Adrenal gland (tissue), 12 donors: ENCODE measurements around the gene CNTN4. TPM values are rescaled to one million over a fixed set of nuclear protein-coding genes. Genes with fewer than 3 reads are reported as not detected.

Experiments
- DNase-seq, 7 donors: peaks; one replicate each; pipeline ENCODE4 v3.0.0-alpha.2; 2019 to 2020
- H3K27ac ChIP-seq, 5 donors: fragments of 200-600 bp; sonication (generic) in 4 of 5; 1 replicate in 3 of 5; 2 replicates in 2 of 5; pipeline versions ENCODE4 v1.5.1 to v1.8.0; 2016 to 2020; ENCODE audit warnings: mild to moderate bottlenecking in 1 of 5
- H3K27me3 ChIP-seq: fragments of 200-600 bp; 2 replicates; pipeline ENCODE4 v1.8.0; 2021
- H3K36me3 ChIP-seq, 2 donors: fragments of 200-600 bp; replicated peaks in 1 of 2; 1 replicate in 1 of 2; 2 replicates in 1 of 2; pipeline versions ENCODE4 v1.5.1 to v1.8.0; 2018 to 2022
- H3K4me1 ChIP-seq, 2 donors: fragments of 200-600 bp; replicated peaks in 1 of 2; 1 replicate in 1 of 2; 2 replicates in 1 of 2; pipeline versions ENCODE4 v1.5.1 to v1.8.0; 2018 to 2021
- H3K4me3 ChIP-seq, 4 donors: fragments of 200-600 bp; sonication (generic) in 3 of 4; one replicate each; pipeline ENCODE4 v1.5.1; 2016 to 2018
- H3K9me3 ChIP-seq, 3 donors: fragments of 200-600 bp; sonication (generic) in 1 of 3; replicated peaks in 1 of 3; 1 replicate in 2 of 3; 2 replicates in 1 of 3; pipeline versions ENCODE4 v1.5.1 to v1.8.0; 2016 to 2021
- CTCF ChIP-seq, 6 experiments: fragments of 450-650 bp in 4 of 6; fragments of 200-600 bp in 2 of 6; sonication (generic) in 1 of 6; IDR thresholded peaks; 1 replicate in 5 of 6; 2 replicates in 1 of 6; pipeline versions ENCODE4 v1.5.1 to v1.8.0; 2016 to 2021; ENCODE audit warnings: antibody characterized with exemption in 6 of 6, mild to moderate bottlenecking in 2 of 6, moderate library complexity in 1 of 6
- POLR2A ChIP-seq, 2 donors: fragments of 450-650 bp; IDR thresholded peaks; one replicate each; pipeline ENCODE4 v1.6.1; 2017; ENCODE audit warnings: antibody characterized with exemption in 2 of 2, mild to moderate bottlenecking in 2 of 2, moderate library complexity in 1 of 2
- WGBS, 4 donors: extraction: QIAGEN DNeasy Blood & Tissue Kit in 2 of 4; methylation state at CpG; one replicate each; pipeline versions ENCODE4 v1.1.5 to v1.1.7; 2013 to 2017; 5-methylcytosine and 5-hydroxymethylcytosine counted together
- intact Hi-C, 2 donors: fragments of 100-400 bp; cut with DNase I; formaldehyde crosslinking; loops; one replicate each; pipeline versions ENCODE4 v1.14.1 to v1.15.0; 2022 to 2023
- polyA plus RNA-seq, 3 donors: library from polyadenylated mRNA; stranded (reverse); fragments of 200-250 nt in 2 of 3; fragments of 350-450 nt in 1 of 3; fragmentation: Illumina TruSeq in 1 of 3; extraction: RNeasy Lipid Tissue Mini Kit (QIAGEN cat#74804) in 1 of 3; gene quantifications; one replicate each; pipeline ENCODE4 v1.2.3, GENCODE V29; 2013 to 2014
- total RNA-seq, 9 donors: library from RNA; depleted of rRNA in 4 of 9; stranded (reverse); fragments of >200 nt in 4 of 9; fragments of 120-200 nt in 1 of 9; fragmentation: NEBNext Ultra II Directional in 1 of 9; extraction: Animal tissue kit (Norgen Biotek cat#: 25700) in 1 of 9; gene quantifications; one replicate each; pipeline versions ENCODE4 v1.1.0 to v1.2.4, GENCODE V29; 2013 to 2023
- donor health status: healthy with polysubstance abuse.
- donor health status: Bipolar disorder and iron deficiency.
- donor health status: DM: yes; HTN: yes; CAD: no.
- donor health status: DM: no; HTN: no; CAD: no.
- donor health status: DM: no; HTN: no; CAD: no.
- donor health status: DM: yes; HTN: yes; CAD: no.

The CNTN4 gene
- total and polyA plus RNA-seq, 12 donors = 0.17 to 9.2 (median 1.6) TPM

GRCh38 chr3:3066910-3067309 is 968.2 kb downstream of the CNTN4 start:
- TF ChIP-seq POLR2A (IDR thresholded peaks at IDR 0.05) (no peak), CTCF (IDR thresholded peaks at IDR 0.05) (no peak)
- intact Hi-C loops = no loop called here
- H3K27ac ChIP-seq = no peak overlapping the region
- H3K4me1 ChIP-seq = no peaks in the 10 kb centered on the region
- H3K9me3 ChIP-seq = no peaks in the 10 kb centered on the region
- no peak for DNase-seq
- no peaks in the 10 kb centered on the region for H3K36me3 ChIP-seq
- H3K4me3 ChIP-seq = no peak overlapping the region
- H3K27me3 ChIP-seq = no peaks in the 10 kb centered on the region
- 75 to 88% (median 84%) methylated on average over 4 of the region's 4 CpGs for WGBS, 4 donors

GRCh38 chr3:3068358-3068881 is 969.8 kb downstream of the CNTN4 start:
- intact Hi-C loops = no loop called here
- 79 to 89% (median 85%) methylated on average over 1 of the region's 1 CpG for WGBS, 4 donors

GRCh38 chr3:3069723-3070122 is 971.1 kb downstream of the CNTN4 start:
- Histone ChIP-seq H3K9me3 (no peaks in the 10 kb centered on the region), H3K4me1 (no peaks in the 10 kb centered on the region), H3K27me3 (no peaks in the 10 kb centered on the region), H3K27ac (no peak overlapping the region), H3K4me3 (no peak overlapping the region), H3K36me3 (no peaks in the 10 kb centered on the region)
- 77 to 83% (median 80%) methylated on average over 5 of the region's 5 CpGs for WGBS, 4 donors
- intact Hi-C loops = no loop called here
- TF ChIP-seq CTCF (IDR thresholded peaks at IDR 0.05) = no peak
- DNase-seq = no peak

More at GRCh38 chr3:3068358-3068881, 969.8 kb downstream of the CNTN4 start:
- H3K4me1 ChIP-seq = no peaks in the 10 kb centered on the region
- H3K4me3 ChIP-seq = no peak overlapping the region
- no peak overlapping the region for H3K27ac ChIP-seq
- no peaks in the 10 kb centered on the region for H3K27me3 ChIP-seq
- TF ChIP-seq POLR2A (IDR thresholded peaks at IDR 0.05) (no peak), CTCF (IDR thresholded peaks at IDR 0.05) (no peak)
- no peaks in the 10 kb centered on the region for H3K9me3 ChIP-seq
- no peak for DNase-seq
- no peaks in the 10 kb centered on the region for H3K36me3 ChIP-seq

GRCh38 chr3:3071136-3071535 is 972.5 kb downstream of the CNTN4 start:
- intact Hi-C loops = no loop called here
- no peak for DNase-seq

More at GRCh38 chr3:3071136-3071535, 972.5 kb downstream of the CNTN4 start:
- H3K4me1 ChIP-seq = no peaks in the 10 kb centered on the region
- H3K27ac ChIP-seq = no peak overlapping the region
- no peaks in the 10 kb centered on the region for H3K27me3 ChIP-seq
- no peaks in the 10 kb centered on the region for H3K9me3 ChIP-seq
- H3K36me3 ChIP-seq = no peaks in the 10 kb centered on the region
- no peak overlapping the region for H3K4me3 ChIP-seq
- TF ChIP-seq POLR2A (IDR thresholded peaks at IDR 0.05) = no peak
- TF ChIP-seq CTCF (IDR thresholded peaks at IDR 0.05) = no peak
- WGBS, 4 donors = 76 to 93% (median 82%) methylated on average over 5 of the region's 5 CpGs
